Measurements from ENCODE around the gene RPS15. TPM values are rescaled to one million over a fixed set of nuclear protein-coding genes. Genes with fewer than 3 reads are reported as not detected.

RPS15 gene
- total and polyA plus RNA-seq, 10 of the 15 experiments (the other 5 are each of a cell fraction or from before 2014, with no cell fraction given) = 559 to 3,158 (median 1,413) TPM

GRCh38 chr19:1417681-1418495, 20.3 kb upstream of the RPS15 start:
- BruUV-seq (replicated peaks) = no TSS peak
- ChIA-PET RAD21 (ENCODE audit: unreplicated experiment) (no interaction called here), POLR2A (no interaction called here), CTCF (no interaction called here), SMC1A (ENCODE audit: uncharacterized antibody, unreplicated experiment) (no interaction called here)
- TF ChIP-seq POLR2A (IDR thresholded peaks at IDR 0.05; ENCODE audit: low read depth, low read length) (peak; percentile 44; the same call in 1 of the 2 replicates), NRF1 (conservative IDR thresholded peaks at IDR 0.05; ENCODE audit: low read depth, low read length) (no peak)
- TF ChIP-seq, protein P1, sequence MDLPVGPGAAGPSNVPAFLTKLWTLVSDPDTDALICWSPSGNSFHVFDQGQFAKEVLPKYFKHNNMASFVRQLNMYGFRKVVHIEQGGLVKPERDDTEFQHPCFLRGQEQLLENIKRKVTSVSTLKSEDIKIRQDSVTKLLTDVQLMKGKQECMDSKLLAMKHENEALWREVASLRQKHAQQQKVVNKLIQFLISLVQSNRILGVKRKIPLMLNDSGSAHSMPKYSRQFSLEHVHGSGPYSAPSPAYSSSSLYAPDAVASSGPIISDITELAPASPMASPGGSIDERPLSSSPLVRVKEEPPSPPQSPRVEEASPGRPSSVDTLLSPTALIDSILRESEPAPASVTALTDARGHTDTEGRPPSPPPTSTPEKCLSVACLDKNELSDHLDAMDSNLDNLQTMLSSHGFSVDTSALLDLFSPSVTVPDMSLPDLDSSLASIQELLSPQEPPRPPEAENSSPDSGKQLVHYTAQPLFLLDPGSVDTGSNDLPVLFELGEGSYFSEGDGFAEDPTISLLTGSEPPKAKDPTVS (IDR thresholded peaks at IDR 0.05; ENCODE audit: low read depth, low read length) = no peak
- Histone ChIP-seq H3K4me2 (ENCODE audit: control insufficient read depth, insufficient read depth) (no peak overlapping the region), H3K27ac (ENCODE audit: control insufficient read depth, insufficient read depth) (no peak overlapping the region), H3K27me3 (replicated peaks in 1 of 2; ENCODE audit: control insufficient read depth in 2 of 2, insufficient read depth in 2 of 2, low read length in 1 of 2) (no peaks in the 10 kb centered on the region), H3K79me2 (ENCODE audit: control insufficient read depth, insufficient read depth, low read length) (peaks cover 51% of the 10 kb centered on the region), H3K9ac (ENCODE audit: control insufficient read depth, insufficient read depth, low read length) (no peak overlapping the region), H2AFZ (ENCODE audit: control insufficient read depth, low read depth, low read length) (no peak overlapping the region), H4K20me1 (ENCODE audit: control insufficient read depth, insufficient read depth) (peaks cover 11% of the 10 kb centered on the region), H3K9me3 (replicated peaks; ENCODE audit: control insufficient read depth, insufficient read depth, low read length) (no peaks in the 10 kb centered on the region), H3K36me3 (ENCODE audit: control insufficient read depth in 2 of 2, insufficient read depth in 2 of 2, low read length in 1 of 2) (peaks cover 28 to 42% of the 10 kb centered on the region in 2 experiments; a peak in 3 of 4 replicates), H3K4me1 (ENCODE audit: control insufficient read depth, insufficient read depth, low read length) (peaks cover 19% of the 10 kb centered on the region), H3K4me3 (no peak overlapping the region)
- ATAC-seq (no peak), FAIRE-seq (no peak), DNase-seq (ENCODE audit: low read depth, low spot score) (no peak)
- in situ Hi-C loops (cut with MboI) (no loop called here), intact Hi-C loops (cut with micrococcal nuclease; ENCODE audit: unreplicated experiment) (no loop called here)
- WGBS (ENCODE audit: insufficient coverage, insufficient replicate concordance, low lambda C conversion rate, missing lambda C conversion rate) = 92% methylated on average over 30 of the region's 30 CpGs

- H3K36me3 ChIP-seq (ENCODE audit: control insufficient read depth in 2 of 2, insufficient read depth in 2 of 2, low read length in 1 of 2) = peaks cover 23 to 44% of the 10 kb centered on the region in 2 experiments; a peak in 3 of 4 replicates
- BruUV-seq (replicated peaks) = no TSS peak
- FAIRE-seq (no peak), ATAC-seq (no peak), DNase-seq (ENCODE audit: low read depth, low spot score) (no peak)
- H3K9me3 ChIP-seq (replicated peaks; ENCODE audit: control insufficient read depth, insufficient read depth, low read length) = no peaks in the 10 kb centered on the region
- ChIA-PET POLR2A (no interaction called here), RAD21 (ENCODE audit: unreplicated experiment) (no interaction called here), SMC1A (ENCODE audit: uncharacterized antibody, unreplicated experiment) (no interaction called here), CTCF (no interaction called here)
- H4K20me1 ChIP-seq (ENCODE audit: control insufficient read depth, insufficient read depth) = peaks cover 9% of the 10 kb centered on the region
- intact Hi-C loops (cut with micrococcal nuclease; ENCODE audit: unreplicated experiment) = no loop called here
- H3K4me3 ChIP-seq = no peak overlapping the region
- H3K27me3 ChIP-seq (replicated peaks in 1 of 2; ENCODE audit: control insufficient read depth in 2 of 2, insufficient read depth in 2 of 2, low read length in 1 of 2) = no peaks in the 10 kb centered on the region
- no peak overlapping the region for H2AFZ ChIP-seq (ENCODE audit: control insufficient read depth, low read depth, low read length)
- in situ Hi-C loops (cut with MboI) = no loop called here
- H3K4me1 ChIP-seq (ENCODE audit: control insufficient read depth, insufficient read depth, low read length) = peaks cover 13% of the 10 kb centered on the region
- WGBS (ENCODE audit: insufficient coverage, insufficient replicate concordance, low lambda C conversion rate, missing lambda C conversion rate) = 92% methylated on average over 13 of the region's 13 CpGs
- H3K27ac ChIP-seq (ENCODE audit: control insufficient read depth, insufficient read depth) = no peak overlapping the region
- no peak overlapping the region for H3K4me2 ChIP-seq (ENCODE audit: control insufficient read depth, insufficient read depth)
- peaks cover 46% of the 10 kb centered on the region for H3K79me2 ChIP-seq (ENCODE audit: control insufficient read depth, insufficient read depth, low read length)
- no peak overlapping the region for H3K9ac ChIP-seq (ENCODE audit: control insufficient read depth, insufficient read depth, low read length)
- TF ChIP-seq MXI1 (IDR thresholded peaks at IDR 0.05; ENCODE audit: low read depth, low read length) (no peak), RAD21 (IDR thresholded peaks at IDR 0.05; ENCODE audit: insufficient read depth, low read depth, low read length) (no peak), RUNX3 (IDR thresholded peaks at IDR 0.05; ENCODE audit: low read length) (no peak), SREBF1 (IDR thresholded peaks at IDR 0.05; ENCODE audit: low read length) (no peak), HDAC6 (IDR thresholded peaks at IDR 0.05; ENCODE audit: unreplicated experiment) (no peak), SPI1 (IDR thresholded peaks at IDR 0.05; ENCODE audit: borderline replicate concordance, insufficient read depth, low read depth, low read length) (no peak), BRCA1 (IDR thresholded peaks at IDR 0.05; ENCODE audit: low read depth, low read length) (no peak), TAF1 (IDR thresholded peaks at IDR 0.05; ENCODE audit: borderline replicate concordance, low read depth, low read length) (no peak), ESRRA (IDR thresholded peaks at IDR 0.05; ENCODE audit: low read length) (no peak), PML (IDR thresholded peaks at IDR 0.05; ENCODE audit: low read length) (no peak), TARDBP (IDR thresholded peaks at IDR 0.05; ENCODE audit: borderline replicate concordance) (no peak)
- TF ChIP-seq, protein P2, sequence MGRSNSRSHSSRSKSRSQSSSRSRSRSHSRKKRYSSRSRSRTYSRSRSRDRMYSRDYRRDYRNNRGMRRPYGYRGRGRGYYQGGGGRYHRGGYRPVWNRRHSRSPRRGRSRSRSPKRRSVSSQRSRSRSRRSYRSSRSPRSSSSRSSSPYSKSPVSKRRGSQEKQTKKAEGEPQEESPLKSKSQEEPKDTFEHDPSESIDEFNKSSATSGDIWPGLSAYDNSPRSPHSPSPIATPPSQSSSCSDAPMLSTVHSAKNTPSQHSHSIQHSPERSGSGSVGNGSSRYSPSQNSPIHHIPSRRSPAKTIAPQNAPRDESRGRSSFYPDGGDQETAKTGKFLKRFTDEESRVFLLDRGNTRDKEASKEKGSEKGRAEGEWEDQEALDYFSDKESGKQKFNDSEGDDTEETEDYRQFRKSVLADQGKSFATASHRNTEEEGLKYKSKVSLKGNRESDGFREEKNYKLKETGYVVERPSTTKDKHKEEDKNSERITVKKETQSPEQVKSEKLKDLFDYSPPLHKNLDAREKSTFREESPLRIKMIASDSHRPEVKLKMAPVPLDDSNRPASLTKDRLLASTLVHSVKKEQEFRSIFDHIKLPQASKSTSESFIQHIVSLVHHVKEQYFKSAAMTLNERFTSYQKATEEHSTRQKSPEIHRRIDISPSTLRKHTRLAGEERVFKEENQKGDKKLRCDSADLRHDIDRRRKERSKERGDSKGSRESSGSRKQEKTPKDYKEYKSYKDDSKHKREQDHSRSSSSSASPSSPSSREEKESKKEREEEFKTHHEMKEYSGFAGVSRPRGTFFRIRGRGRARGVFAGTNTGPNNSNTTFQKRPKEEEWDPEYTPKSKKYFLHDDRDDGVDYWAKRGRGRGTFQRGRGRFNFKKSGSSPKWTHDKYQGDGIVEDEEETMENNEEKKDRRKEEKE (IDR thresholded peaks at IDR 0.05) = no peak
Observed at GRCh38 chr19:1418496-1418775, 19.8 kb upstream of the RPS15 start.
